HT1080 (cell line): ENCODE measurements around the gene ANGPTL7. TPM values are rescaled to one million over a fixed set of nuclear protein-coding genes. Genes with fewer than 3 reads are reported as not detected.
A peak's percentile ranks its signal among the peaks of the same experiment; 100 is the strongest.
"Not testable (repeated sequence)": the region's sequence is repeated elsewhere in the genome, so short reads cannot be mapped to it uniquely, and the experiment has no call there.

ENCODE experiments used
- DNase-seq: peaks from one replicate; pipeline ENCODE4 v3.0.0-alpha.2; 2015; ENCODE audit warnings: low read depth
- total RNA-seq: library from RNA; depleted of rRNA; stranded (reverse); fragments of >200 nt; shearing (Covaris generic); gene quantifications from 2 replicates; pipeline ENCODE4 v1.2.3, GENCODE V29; 2014

The ANGPTL7 gene
- total RNA-seq, 1 experiment from 2014 or later: not detected

DNA sequence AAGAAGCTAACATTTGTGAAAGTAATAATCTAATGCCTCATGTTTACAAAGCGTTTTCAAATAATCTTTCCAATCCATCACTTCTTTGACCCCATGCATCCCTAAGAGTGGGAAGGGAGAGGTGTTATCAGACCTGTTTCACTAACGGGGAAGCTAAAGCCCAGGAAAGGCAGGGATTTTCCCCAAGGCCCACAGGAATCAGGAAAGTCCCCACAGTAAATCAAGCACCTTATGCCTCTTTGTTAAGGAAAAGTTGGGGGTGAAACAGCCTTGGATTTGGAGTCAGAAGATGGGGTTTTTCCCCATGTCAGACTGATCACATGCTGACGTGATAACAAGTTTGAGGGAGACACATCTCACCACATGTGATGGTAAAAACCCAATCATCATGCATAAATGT is 20.0 kb upstream of the ANGPTL7 start:
- DNase-seq: no peak

DNA sequence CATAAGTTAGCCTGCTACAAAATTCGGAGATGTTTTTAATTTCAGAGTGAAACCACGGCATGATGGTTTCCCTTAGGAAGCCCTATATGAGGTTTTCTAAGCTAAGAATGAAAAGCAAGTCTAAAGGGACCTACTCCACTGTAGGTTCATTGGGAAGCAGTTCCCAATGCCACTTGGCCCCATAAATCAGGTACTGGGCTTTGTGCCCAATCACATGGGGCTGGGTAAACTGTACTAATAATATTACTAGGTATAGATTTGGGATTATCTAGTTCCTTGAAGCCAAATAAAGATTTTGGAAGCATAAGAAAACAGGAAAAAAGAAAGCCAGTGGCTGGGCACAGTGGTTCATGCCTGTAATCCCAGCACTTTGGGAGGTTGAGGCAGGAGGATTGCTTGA is 19.1 kb upstream of the ANGPTL7 start:
- no peak for DNase-seq

DNA sequence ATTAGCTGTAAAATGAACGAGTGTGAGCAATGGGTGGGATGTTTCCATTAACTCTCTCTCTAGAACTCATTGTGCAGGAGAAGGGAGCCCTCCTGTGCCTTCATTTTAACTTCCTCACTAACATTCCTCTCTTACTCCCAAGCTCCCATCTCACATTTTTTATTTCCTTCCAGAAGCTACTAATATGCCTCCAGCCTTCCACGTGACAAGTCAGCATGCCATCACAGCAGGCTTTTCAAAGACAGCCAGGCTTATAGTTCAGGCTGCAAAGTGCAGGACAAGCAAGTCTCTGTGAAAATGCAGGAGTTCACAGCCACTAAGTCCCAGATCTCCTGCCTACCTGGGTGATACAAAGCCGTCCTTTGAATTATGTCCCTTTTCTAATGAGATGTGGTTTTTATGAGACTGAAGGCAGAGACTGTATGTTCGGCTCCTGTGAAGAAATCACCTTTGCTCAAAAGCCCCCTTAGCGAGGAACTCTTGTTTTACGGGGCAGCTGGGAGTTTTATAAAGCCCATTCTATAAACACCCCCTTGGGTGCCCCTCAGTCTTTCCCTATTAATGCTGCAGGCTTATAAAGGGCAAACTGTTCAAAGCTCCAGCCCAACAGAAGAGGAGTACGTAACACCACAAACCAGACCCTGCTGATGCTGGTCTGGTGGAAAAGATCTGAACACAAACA is 14.8 kb upstream of the ANGPTL7 start:
- DNase-seq: no peak

DNA sequence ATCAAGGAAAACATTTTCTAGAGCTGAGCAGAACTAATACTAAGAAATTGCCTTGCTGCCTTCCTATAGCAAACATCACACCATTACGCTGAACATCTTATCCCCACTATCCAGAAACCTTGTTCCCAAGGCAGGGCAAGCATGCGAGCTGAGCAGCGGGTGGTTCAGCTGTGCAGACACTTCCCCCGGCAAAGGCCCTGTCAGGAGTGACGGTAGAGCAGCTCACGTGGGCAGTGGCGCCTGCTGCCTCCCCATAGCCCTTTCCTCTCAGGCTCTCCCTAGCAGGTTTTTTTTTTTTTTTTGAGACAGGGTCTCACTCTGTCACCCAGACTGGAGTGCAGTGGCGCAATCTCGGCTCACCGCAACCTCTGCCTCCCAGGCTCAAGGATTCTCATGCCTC is 13.7 kb upstream of the ANGPTL7 start:
- no peak for DNase-seq

DNA sequence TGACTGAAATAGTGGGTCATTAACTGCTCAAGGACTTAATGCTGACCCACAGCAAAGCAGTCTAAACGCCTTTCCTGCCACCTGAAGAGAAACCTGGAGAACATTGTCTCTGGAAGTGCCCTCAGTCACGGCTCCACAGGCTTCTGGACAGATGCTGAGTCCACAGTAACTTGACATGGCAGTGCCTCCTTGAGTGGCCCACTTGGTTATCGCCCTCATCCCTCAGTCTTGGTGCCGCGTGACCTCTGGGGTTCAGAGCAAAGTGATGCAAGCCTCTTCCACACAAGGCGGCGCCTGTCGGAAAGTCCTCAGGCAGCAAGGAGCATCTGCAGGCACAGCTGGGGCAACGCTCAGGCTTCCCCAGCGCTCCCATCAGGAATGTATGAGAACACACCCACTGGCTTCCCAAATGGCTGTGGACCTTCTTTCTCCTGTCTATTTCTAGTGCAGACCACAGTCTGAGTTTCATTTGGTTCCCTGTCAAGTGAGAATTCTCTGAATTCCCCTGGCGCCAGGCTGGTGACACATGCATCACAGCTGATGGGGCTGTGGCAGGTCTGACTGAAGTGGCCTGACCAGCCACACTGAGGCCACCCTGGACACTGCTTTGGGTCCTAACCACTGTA is 13.0 kb upstream of the ANGPTL7 start:
- DNase-seq: no peak

DNA sequence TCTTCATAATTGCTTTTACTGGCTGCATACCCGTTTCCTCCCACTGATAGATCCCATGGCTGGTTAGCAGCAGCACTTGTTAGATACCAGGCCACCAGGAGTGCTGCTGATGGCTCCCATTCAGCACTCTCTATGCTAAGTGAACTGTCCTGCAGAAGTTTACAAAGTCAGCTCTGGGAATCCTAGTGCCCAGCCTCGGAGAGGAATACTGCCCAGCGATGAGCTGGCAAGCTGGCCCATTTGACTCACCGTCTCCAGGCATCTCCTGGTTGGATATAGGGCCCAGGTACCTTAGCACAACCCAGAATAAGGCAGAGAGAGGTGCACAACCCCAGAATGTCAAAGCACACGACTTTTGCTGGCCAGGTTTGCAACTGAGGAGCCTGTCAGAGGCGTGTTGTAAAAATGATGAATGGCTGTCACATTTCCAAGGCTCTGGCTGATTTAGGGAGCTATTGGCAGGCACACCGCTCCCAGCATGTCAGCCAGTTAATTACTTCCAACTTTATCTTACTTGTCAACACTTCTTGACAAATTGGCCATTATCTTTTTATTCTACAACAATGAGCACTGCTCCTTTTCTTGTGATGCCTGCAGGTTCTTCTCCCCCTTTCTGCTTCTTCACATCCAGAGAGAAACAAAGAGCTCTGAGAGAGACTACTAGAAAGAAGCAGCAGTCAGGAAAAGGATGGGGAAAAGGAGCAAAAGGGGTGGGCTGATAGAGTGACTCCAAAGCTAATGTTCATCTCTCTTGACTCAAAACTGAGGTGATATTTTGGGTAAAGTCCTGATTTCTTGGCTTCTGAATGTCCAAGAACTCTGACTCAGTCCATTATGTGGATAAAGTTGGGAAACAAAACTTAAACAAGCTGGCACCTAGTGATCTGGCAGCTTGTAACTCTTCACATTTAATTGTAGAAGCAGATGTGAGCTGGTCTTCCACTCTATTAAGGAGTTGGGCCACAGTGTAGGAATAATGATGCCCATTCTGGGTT is 10.8 kb upstream of the ANGPTL7 start:
- DNase-seq: no peak

DNA sequence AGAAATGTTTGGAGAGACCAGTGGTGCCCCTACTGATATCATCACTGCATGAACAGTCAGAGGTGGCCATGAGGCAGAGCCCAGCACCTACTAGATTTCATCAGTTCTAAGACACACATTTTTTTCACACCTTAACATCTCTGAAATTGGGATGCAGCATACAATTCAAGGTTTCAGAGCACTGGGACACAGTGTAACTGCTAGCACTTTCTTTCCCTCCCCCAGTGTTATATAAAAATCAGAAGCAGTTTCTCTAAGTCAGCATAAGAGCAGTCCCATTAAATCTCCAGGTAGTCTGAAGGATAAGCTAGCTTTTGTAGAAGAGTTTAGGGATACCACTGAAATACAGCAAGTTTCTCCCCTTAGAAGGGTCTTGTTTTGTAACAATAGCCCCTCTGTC is 10.0 kb upstream of the ANGPTL7 start:
- DNase-seq: no peak

DNA sequence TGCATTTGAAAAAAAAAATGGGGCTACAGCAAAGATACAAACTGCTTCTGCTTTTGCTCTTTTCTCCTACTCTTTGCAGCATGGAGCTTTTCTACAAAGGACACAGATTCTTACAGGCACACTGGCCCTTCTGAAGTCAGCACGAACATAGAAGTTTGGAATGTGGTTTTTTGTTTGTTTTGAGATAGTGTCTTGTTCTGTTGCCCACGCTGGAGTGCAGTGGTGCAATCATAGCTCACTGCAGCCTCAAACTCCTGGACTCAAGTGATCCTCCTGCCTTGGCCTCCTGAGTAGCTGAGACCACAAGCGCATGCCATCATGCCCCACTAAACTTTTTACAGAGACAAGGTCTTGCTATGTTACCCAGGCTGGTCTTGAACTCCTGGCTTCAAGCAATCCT is 9.4 kb upstream of the ANGPTL7 start:
- DNase-seq: not testable (repeated sequence)

DNA sequence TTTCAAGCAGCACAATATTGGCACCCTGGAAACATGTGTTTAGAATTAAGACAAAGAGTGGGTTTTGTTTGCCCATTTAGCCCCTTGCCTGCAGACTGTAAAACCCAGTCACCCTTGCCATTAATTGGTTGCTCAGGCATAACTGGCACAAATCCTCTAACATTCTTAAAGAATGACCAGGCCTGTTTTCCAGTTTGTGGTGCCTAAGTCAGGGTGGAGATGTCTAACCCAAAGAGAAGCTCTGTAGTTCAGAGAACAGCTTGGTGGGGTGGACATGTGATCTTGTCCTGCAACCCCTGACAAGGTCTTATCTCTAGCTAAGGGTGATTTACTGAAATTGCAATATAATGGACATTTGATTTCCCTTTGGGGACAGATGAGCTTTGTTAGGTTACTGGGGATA is 8.8 kb upstream of the ANGPTL7 start:
- DNase-seq: peak; percentile 65

DNA sequence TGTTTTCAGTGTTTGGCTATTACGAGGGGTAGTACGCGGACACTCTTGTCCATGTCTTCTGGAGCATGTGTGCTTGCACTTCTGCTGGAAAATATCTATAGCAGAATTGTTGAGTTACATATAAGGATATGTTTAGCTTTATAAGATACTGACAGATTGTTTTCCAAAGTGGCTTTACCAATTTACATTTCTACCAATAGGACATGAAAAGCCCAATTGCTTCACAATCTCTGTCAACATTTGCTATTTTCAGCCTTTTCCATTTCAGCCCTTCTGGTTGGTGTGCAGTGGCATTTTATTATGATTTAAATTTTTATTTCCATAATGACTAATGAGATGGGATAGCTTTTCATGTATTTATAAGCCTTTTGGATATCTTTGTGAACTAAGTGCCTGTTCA is 6.3 kb upstream of the ANGPTL7 start:
- no peak for DNase-seq

DNA sequence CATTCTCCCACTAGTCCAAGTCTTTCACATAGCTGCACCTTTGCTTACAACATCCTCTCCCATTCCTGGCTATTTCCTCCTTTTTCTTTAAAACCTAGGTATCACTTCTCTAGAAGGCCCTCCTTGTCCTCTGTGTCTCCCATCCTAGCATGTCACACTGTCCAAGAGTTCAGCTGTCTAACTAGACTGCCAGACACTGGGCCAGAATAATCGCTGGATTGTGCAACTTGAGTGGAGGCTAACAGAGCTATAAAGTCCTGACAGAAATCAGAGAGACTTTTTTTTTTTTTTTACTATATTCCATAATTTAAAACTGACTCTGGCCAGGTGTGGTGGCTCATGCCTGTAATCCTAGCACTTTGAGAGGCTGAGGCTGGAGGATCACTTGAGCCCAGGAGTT is 4.2 kb upstream of the ANGPTL7 start:
- no peak for DNase-seq

DNA sequence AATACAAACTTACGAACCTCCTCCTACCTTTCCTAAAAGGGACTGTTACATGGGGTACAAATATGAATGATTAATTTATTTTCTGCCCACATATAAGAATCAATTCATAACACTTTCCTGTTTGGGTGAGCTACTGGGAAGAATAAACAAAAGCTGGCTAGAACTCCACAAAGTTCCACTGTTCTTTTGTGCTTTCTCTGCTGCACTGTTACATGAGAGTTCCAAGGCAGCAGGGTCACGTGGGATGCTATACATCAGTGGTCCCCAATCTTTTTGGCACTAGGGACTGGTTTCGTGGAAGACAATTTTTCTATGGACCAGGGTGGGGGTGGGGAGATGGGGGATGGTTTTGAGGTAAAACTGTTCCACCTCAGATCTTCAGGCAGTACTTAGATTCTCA is 2.2 kb upstream of the ANGPTL7 start:
- no peak for DNase-seq

DNA sequence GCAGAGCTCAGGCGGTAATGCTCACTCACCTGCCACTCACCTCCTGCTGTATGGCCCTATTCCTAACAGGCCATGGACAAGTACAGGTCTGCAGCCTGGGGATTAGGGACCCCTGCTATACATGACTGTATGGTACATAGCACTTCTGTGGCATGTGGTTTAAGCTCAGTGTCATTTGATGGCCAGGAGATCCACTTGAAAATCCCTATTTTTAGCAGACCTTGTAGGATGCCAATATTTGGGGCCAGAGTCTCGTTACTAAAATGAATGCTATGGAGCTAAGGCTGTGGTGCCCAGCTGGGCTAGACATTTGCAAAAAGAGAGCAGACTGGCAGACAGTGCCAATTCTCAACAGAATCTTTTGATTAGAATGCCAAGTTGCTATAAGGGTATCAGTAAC is 1.7 kb upstream of the ANGPTL7 start:
- DNase-seq: no peak

DNA sequence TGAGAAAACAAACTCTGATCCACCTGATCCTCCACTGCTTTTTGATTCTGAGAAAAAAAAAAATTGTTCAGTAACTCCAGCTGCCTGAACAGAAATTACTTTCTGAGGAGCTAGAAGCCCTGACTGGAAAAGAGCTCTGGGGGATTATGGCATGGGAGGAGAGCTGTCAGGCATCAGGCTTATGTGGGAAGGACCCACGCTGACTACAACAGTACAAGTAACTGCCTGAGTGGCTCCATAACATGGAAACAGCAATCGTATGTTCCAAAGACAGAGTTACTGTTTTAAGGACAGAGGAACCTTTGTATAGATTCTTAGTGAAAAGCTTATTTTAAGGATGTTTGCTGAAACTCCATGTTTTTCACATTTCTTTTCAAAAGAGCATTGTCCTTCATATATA is 1.2 kb upstream of the ANGPTL7 start:
- no peak for DNase-seq

DNA sequence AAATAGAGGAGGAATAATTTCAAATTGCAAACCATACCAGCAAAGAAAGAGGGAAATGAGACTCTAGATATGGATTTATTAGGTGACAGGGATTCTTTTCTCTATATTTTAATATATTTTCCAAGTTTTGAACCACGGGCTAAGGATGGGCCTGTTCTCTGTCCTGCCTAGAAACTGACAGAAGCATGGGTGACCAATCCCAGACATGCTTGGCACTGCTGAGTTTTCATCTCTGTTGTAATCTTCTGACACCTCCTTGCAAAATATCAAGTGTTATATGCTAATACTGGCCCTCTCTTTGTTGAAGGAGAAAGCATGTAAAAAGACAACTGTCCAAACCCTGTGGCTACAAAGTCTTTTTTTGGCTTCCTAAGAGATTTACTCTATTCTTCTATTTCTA is 774 bp upstream of the ANGPTL7 start:
- no peak for DNase-seq

DNA sequence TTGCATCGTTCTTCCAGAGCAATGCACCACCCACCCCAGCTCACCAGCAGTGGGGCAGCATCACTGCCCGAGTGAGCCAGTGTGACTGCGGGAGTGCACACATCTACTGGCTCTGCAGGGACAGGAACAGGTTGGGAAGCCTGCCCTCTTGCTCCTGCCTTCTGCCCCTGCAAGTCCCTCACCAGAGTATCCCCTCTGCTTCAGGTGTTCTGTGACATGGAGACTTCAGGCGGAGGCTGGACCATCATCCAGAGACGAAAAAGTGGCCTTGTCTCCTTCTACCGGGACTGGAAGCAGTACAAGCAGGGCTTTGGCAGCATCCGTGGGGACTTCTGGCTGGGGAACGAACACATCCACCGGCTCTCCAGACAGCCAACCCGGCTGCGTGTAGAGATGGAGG is 4.2 kb downstream of the ANGPTL7 start:
- DNase-seq: no peak

DNA sequence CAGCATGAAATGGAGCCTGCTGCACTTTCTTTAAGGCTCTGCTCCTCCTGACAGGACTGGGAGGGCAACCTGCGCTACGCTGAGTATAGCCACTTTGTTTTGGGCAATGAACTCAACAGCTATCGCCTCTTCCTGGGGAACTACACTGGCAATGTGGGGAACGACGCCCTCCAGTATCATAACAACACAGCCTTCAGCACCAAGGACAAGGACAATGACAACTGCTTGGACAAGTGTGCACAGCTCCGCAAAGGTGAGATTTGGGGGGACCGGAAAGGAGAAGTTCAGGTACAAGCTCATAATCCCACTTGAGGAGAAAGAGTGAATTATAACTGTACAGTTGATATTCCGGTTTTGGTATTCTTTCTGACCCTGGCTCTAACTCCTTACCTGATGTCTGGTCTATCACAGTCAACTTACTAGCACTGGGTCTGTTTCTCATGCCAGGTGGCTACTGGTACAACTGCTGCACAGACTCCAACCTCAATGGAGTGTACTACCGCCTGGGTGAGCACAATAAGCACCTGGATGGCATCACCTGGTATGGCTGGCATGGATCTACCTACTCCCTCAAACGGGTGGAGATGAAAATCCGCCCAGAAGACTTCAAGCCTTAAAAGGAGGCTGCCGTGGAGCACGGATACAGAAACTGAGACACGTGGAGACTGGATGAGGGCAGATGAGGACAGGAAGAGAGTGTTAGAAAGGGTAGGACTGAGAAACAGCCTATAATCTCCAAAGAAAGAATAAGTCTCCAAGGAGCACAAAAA is 5.4 kb downstream of the ANGPTL7 start:
- no peak for DNase-seq

DNA sequence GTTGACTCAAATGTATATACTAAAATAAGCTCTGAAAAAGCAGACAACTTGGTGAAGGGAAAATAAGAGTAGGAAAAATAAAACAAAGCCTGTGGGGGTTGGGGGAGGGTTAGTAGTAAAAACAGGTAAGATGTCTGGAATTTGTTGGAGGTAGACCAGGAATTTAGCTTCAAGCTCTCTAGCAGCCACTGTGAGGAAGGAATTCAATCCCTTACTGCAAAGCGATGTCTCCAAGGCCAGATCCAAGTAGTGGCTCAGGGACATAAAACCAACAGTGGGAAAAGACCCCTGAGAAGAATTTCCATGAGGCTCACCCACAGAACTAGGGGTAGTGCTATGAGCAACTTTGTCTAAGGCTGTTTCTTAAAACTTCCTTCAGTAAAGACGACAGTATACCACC is 7.8 kb downstream of the ANGPTL7 start:
- DNase-seq: no peak

DNA sequence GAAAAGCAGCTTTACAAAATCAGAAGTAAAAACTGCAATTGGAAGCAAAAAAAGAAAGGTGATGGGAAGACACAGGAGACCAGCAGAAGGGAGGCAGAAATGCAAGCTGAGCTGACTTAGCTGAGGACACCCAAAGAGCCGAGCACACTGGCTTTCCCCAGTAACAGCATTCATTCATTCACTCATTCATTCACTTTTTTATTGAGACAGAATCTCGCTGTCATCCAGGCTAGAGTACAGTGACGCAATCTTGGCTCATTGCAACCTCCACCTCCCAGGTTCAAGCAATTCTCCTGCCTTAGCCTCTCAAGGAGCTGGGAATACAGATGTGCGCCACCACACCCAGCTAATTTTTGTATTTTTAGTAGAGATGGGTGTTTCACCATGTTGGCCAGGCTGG is 8.2 kb downstream of the ANGPTL7 start:
- no peak for DNase-seq

DNA sequence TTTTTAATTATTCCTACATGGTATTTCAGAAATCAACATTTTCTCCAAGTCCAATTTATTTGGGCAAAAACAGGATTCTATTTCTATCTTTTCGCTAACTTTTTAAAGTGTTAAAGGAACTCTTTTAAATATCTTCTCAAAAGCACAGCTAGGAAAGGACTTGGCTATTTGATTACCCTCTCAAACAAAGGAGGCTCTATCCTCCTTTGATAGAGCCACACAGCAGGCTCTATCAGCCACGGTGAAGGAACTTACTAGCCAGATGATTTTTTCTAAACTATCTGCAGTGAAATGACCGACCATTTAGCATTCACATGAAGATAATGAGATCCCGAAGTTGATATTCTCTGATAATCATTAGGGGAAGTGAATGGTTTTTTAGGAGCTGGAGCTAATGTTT is 9.1 kb downstream of the ANGPTL7 start:
- no peak for DNase-seq

DNA sequence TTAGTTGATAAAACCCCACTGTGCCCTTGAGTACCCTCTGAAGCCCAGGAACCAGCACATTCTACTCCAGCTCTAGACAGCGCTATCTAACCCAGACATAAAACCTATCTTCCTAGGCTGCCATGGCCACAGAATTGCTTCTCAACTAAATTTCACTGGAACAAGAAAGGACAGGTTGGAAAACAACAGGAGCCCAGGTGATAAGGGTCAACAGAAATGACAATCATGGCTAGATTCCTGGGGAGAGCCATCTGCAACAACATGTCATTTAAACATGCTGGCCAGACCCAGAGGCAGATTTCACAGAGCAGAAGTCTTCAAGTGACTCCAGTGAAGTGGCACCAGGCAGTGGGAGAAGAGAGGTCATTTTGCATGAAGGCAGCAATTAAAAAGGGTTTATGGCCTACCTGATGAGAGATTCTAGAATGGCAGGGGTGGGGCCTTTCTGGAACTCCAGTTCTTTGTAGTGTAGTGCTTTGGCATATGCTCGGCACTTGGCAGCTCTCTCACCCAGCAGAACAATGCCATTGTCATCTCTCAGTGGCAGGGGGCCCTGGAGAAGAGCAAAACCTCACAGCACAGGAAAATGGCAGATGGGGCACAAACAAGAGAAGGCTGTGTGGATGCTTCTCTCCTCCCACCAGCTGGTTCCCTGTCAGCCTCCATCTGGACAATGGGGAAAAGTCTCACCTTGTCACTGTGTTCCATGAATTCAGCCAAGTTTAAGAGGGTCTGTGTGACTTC is 9.9 kb downstream of the ANGPTL7 start:
- DNase-seq: no peak
